Measurements from ENCODE around the gene P2RY4.
"Not testable (repeated sequence)": the region's sequence is repeated elsewhere in the genome, so short reads cannot be mapped to it uniquely, and the experiment has no call there.

The P2RY4 gene

GRCh38 chrX:70260104-70260503 is at the start of gene P2RY4:
P2RY4 (minus strand) TSS chrX:70260204; CDS start chrX:70259624, 580 bp downstream.
- no peak for DNase-seq

- DNase-seq: no peak
Measured at GRCh38 chrX:70301716-70302115, 41.7 kb upstream of the P2RY4 start.

- no peak for DNase-seq
Measured at GRCh38 chrX:70293621-70294020, 33.6 kb upstream of the P2RY4 start.

GRCh38 chrX:70292788-70293187 is 32.8 kb upstream of the P2RY4 start:
- DNase-seq: no peak

GRCh38 chrX:70289793-70290770 is 30.1 kb upstream of the P2RY4 start, which contains the start of the genes KIF4A and PDZD11:
KIF4A (plus strand) TSS chrX:70290104; CDS start chrX:70290459, 355 bp downstream.
PDZD11 (minus strand) TSS chrX:70289927; CDS start chrX:70289341, 586 bp downstream.
- peak; percentile 85 for DNase-seq

GRCh38 chrX:70289168-70289792 is 29.3 kb upstream of the P2RY4 start:
- no peak for DNase-seq

- no peak for DNase-seq
Measured at GRCh38 chrX:70281951-70282350, 21.9 kb upstream of the P2RY4 start, which contains the start of gene RAB41. RAB41 (plus strand) TSS chrX:70282172; CDS start chrX:70282218, 46 bp downstream.

- no peak for DNase-seq
Measured at GRCh38 chrX:70280573-70280972, 20.6 kb upstream of the P2RY4 start.

GRCh38 chrX:70279081-70279480 is 19.1 kb upstream of the P2RY4 start:
- no peak for DNase-seq

- not testable (repeated sequence) for DNase-seq
Measured at GRCh38 chrX:70274029-70274428, 14.0 kb upstream of the P2RY4 start.

- DNase-seq: no peak
Measured at GRCh38 chrX:70268034-70268433, 8.0 kb upstream of the P2RY4 start, which contains the start of gene ARR3. ARR3 (plus strand) TSS chrX:70268334; CDS start chrX:70269386, 1,052 bp downstream.

GRCh38 chrX:70264784-70265183 is 4.8 kb upstream of the P2RY4 start:
- no peak for DNase-seq

- DNase-seq: peak; percentile 47
Measured at GRCh38 chrX:70262952-70263567, 3.1 kb upstream of the P2RY4 start.

- DNase-seq: no peak
Measured at GRCh38 chrX:70257423-70258288, 2.3 kb downstream of the P2RY4 start.

GRCh38 chrX:70255452-70255851 is 4.6 kb downstream of the P2RY4 start:
- no peak for DNase-seq

- DNase-seq: no peak
Measured at GRCh38 chrX:70254909-70255308, 5.1 kb downstream of the P2RY4 start.

- DNase-seq: no peak
Measured at GRCh38 chrX:70254063-70254400, 6.0 kb downstream of the P2RY4 start.

GRCh38 chrX:70253377-70254062 is 6.5 kb downstream of the P2RY4 start:
- DNase-seq: no peak

- no peak for DNase-seq
Measured at GRCh38 chrX:70252491-70252890, 7.5 kb downstream of the P2RY4 start.

GRCh38 chrX:70247252-70247651 is 12.8 kb downstream of the P2RY4 start:
- no peak for DNase-seq

- DNase-seq: no peak
Measured at GRCh38 chrX:70244881-70245280, 15.1 kb downstream of the P2RY4 start.

- DNase-seq: not testable (repeated sequence)
Measured at GRCh38 chrX:70243601-70244000, 16.4 kb downstream of the P2RY4 start.
